KBM-7 (cell line): ENCODE measurements around the gene ASCL3.
"Not testable (repeated sequence)": the region's sequence is repeated elsewhere in the genome, so short reads cannot be mapped to it uniquely, and the experiment has no call there.

Source experiments
- DNase-seq: peaks from one replicate; pipeline ENCODE4 v3.0.0-alpha.2; 2015
- in situ Hi-C: fragments of 300-500 bp; cut with MboI; formaldehyde crosslinking; loops from 2 replicates; pipeline ENCODE4 v1.14.3; 2020; ENCODE audit warnings: low sequenced_read_pairs, low pct_unique_long_range_greater_than_20kb, mixed read lengths

Gene ASCL3

GRCh38 chr11:8914661-8915018 is 28.2 kb downstream of the ASCL3 start:
- in situ Hi-C loops, result no loop called here
- no peak for DNase-seq

- peak; percentile 92 for DNase-seq
- in situ Hi-C loops, result no loop called here
Observed at GRCh38 chr11:8913961-8914660, 28.7 kb downstream of the ASCL3 start.

- in situ Hi-C loops, result no loop called here
Observed at GRCh38 chr11:8911029-8911823, 31.6 kb downstream of the ASCL3 start, which contains the start of gene AKIP1. AKIP1 (plus strand) TSS chr11:8911189; CDS start chr11:8911450, 261 bp downstream.

DNA sequence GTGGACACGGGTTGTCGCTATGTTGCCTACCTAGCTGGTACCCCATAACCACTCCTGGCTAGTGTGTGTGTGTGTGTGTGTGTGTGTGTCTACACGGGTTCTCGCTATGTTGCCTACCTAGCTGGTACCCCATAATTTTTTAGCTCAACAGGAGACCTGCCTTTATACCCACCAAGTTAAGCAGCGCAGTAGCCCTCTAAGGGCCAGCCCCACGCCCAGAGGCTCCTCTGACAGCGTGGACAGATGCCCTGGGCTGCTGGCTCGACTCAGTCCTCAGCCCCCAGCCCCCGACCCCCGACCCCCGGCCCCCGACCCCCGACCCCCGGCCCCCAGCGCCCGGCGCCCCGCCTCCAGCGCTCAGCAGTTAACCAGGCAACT is 32.2 kb downstream of the ASCL3 start:
- in situ Hi-C loops, result no loop called here
- no peak for DNase-seq

More at GRCh38 chr11:8911029-8911823, 31.6 kb downstream of the ASCL3 start, which contains the start of gene AKIP1:
- peak; percentile 94 for DNase-seq

DNA sequence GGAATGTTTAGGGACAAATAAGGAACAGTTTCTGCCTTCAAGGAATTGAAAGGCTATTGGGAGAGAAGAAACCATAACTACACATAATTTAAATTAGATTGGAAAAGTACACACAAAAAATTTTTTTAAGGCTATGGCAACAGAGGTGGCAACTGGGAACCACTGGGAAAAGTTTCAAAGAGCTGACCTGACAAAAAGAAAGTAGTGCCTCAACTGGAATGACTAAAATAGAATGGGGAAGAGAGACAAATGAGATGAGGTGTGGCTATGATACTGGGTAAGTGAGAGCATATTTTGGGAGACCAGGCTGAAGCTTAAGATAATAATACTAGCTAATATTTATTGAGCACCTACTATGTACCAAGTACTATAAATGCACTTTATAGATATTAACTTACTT is 34.7 kb downstream of the ASCL3 start:
- DNase-seq, result no peak
- in situ Hi-C loops, result no loop called here

DNA sequence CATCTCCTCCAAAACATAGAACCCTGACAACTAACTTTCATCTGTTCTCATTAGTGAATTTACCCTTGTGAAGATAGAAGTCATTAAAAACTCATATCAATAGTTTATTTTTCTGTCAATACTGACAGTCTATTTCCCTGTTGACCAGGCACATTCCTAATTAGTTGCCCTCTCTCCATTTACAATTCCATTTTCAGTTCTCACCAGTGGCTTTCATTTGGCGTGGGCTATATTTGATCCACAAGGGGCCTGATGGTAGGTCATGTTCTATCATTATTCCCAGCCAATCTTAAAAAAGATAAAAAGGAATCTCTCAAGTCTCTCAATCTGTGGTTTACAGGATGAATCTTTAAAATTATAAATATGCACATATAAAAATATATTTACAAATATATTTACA is 35.7 kb downstream of the ASCL3 start:
- no peak for DNase-seq
- in situ Hi-C loops, result no loop called here

DNA sequence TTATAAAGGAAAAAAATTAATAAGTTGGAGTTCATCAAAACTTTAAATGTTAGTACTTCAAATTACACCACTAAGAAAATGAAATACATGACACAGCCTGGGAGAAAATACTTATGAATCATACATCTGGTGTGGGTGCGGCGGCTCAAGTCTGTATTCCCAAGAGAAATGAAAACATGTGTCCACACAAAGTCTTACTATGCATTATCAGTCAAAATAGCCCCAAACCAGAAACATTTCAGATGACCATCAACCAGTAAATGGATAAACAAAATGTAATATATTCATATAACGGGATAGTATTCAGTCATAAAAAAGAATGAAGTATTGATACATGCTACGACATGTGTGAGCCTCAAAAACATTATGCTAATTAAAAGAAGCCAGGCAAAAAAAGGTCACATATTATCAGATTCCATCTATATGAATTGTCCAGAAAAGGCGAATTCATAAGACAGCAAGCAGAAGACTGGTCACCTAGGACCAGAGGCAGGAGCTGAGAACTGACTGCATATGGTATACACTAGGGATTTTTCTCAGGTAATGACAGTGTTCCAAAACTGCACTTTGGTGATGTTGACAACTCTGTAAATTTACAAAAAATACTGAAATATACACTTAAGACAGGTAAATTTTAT is 37.2 kb downstream of the ASCL3 start:
- in situ Hi-C loops, result no loop called here

DNA sequence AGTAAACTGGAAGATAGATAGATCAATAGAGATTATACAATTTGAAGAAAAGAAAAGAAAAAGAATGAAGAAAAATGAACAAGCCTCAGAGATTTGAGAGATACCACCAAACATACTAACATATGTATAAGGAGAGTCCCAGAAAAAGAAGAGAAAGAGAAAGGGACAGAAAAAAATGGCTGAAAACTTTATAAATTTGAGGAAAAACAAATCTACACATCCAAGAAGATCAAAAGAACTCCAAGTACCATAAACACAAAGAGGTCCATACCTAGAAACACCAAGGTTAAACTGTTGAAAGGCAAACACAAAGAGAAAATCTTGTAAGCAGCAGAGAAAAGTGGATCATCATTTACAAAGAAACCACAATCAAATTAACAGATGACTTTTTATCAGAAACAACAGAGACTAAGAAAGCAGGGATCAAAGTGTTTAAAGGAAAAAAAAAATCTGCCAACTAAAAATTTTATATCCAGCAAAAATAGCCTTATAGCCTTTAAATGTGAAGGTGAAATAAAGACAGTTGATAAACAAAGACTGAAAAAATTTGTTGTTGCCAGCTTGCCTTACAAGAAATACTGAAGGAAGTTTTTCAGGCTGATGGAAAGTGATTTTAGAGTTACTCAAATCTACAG is 43.6 kb downstream of the ASCL3 start:
- in situ Hi-C loops, result no loop called here
- no peak for DNase-seq

More for the DNA sequence above, 37.2 kb downstream of the ASCL3 start:
- DNase-seq, result no peak

- DNase-seq, in situ Hi-C loops: not testable (repeated sequence)
Observed at GRCh38 chr11:8891185-8891584, 51.6 kb downstream of the ASCL3 start.
